Adrenal gland (tissue), 5 donors: ENCODE measurements around the gene KXD1.

Experiments used
- POLR2A ChIP-seq, 2 donors: fragments of 450-650 bp; IDR thresholded peaks; one replicate each; pipeline ENCODE4 v1.6.1; 2017; ENCODE audit warnings: antibody characterized with exemption in 2 of 2, mild to moderate bottlenecking in 2 of 2, moderate library complexity in 1 of 2
- TF ChIP-seq, protein P1 (sequence below), 6 experiments: fragments of 450-650 bp in 4 of 6; fragments of 200-600 bp in 2 of 6; sonication (generic) in 1 of 6; IDR thresholded peaks; 1 replicate in 5 of 6; 2 replicates in 1 of 6; pipeline versions ENCODE4 v1.5.1 to v1.8.0; 2016 to 2021; ENCODE audit warnings: antibody characterized with exemption in 6 of 6, mild to moderate bottlenecking in 2 of 6, moderate library complexity in 1 of 6
- donor health status: DM: no; HTN: no; CAD: no.

GRCh38 chr19:18537431-18537830 is 20.2 kb upstream of the KXD1 start:
- TF ChIP-seq, protein P1, sequence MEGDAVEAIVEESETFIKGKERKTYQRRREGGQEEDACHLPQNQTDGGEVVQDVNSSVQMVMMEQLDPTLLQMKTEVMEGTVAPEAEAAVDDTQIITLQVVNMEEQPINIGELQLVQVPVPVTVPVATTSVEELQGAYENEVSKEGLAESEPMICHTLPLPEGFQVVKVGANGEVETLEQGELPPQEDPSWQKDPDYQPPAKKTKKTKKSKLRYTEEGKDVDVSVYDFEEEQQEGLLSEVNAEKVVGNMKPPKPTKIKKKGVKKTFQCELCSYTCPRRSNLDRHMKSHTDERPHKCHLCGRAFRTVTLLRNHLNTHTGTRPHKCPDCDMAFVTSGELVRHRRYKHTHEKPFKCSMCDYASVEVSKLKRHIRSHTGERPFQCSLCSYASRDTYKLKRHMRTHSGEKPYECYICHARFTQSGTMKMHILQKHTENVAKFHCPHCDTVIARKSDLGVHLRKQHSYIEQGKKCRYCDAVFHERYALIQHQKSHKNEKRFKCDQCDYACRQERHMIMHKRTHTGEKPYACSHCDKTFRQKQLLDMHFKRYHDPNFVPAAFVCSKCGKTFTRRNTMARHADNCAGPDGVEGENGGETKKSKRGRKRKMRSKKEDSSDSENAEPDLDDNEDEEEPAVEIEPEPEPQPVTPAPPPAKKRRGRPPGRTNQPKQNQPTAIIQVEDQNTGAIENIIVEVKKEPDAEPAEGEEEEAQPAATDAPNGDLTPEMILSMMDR (IDR thresholded peaks at IDR 0.05), result no peak
- no peak for TF ChIP-seq POLR2A (IDR thresholded peaks at IDR 0.05)
